HG02763 (cell line): ENCODE data around the gene BCKDK.
"Not testable (repeated sequence)": the region's sequence is repeated elsewhere in the genome, so short reads cannot be mapped to it uniquely, and the experiment has no call there.

ENCODE experiments used
- ATAC-seq: cut with Tn5 transposase; IDR thresholded peaks from one replicate; pipeline ENCODE4 v1.9.1; 2021; ENCODE audit warnings: mild to moderate bottlenecking, moderate library complexity; ENCODE audit not compliant: unreplicated experiment

The BCKDK gene

DNA sequence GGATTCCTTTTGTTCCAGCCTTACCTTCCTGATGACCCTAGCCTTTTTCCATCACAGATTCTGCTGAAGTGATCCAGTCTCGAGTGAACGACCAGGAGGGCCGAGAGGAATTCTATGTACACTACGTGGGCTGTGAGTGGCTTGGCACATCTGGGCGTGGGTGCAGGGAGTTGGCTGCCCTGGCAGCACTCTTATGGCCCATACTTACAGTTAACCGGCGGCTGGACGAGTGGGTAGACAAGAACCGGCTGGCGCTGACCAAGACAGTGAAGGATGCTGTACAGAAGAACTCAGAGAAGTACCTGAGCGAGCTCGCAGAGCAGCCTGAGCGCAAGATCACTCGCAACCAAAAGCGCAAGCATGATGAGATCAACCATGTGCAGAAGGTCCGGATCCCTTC is 11.9 kb downstream of the BCKDK start:
- no peak for ATAC-seq

DNA sequence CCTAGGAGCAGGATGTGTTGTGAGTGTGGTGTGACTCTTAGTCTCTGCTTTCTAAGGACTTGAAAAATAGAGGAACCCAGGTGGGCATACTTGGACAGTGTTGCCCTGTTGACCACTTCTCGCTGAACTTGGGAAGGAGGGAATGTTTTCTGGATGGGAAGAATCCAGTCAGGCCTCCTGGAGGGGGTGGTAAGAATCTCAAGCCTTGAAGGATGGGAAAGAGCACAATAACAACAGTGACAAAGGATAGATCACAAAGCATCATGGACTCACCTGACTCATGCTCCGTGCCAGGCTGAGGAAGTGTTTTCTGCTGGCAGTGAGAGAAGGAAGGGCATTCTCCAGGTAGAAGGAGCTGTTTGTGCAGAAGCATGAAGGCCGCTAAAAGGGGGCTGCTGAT is 17.7 kb downstream of the BCKDK start:
- no peak for ATAC-seq

DNA sequence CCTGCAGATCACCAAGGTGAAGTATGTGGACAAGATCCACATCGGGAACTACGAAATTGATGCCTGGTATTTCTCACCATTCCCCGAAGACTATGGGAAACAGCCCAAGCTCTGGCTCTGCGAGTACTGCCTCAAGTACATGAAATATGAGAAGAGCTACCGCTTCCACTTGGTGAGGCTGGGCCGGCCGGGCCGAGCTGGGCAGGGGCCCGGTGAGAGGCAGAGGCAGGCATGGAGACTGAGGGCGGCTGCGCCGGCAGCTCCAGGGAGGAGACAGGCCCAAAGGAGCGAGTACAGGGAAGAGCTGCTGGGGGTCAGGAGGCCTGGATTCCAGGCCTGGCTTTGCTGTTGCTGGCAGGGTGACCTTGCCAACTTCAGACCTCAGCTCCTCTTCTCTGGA is 19.0 kb downstream of the BCKDK start:
- ATAC-seq: no peak

DNA sequence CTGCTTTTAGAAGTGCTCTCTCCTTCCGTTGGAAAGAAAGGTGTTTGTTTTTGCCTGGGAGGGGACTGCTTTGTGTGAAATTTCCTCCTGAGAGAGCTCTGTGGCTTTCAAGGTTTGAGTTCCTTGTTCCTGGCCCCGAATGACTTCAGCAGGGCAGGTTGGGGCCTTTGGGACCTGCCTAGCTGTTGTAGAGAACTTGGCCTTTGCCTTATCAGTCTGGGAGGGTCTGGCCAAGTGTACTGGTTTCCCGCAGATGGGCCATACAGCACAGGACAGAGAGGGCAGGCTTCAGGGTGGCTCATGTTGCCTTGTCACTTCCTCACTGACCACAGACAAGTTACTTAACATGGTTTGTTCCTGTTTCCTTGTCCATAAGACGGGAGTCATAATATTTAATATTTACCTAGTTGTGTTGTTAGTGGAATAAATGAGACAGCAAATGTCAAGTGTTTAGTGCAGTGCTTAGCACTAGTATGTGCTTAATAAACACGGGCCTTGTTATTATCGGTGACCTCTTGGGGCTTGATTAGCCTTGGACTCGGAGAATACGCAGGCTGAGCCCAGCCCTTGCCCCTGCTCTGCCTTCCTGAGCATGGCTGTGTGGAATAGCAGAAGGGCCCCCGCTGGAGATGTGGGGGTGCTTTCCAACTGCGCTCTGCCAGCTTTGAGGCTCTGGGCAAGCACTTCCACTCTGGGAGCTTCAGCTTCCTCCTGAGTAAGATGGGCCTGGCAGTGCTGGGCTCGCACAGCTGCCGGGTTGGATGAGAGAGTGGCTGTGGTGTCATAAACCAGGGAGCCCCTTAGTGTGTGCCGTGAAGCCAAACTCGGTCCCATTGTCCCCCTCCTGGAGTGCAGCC is 20.8 kb downstream of the BCKDK start:
- no peak for ATAC-seq

DNA sequence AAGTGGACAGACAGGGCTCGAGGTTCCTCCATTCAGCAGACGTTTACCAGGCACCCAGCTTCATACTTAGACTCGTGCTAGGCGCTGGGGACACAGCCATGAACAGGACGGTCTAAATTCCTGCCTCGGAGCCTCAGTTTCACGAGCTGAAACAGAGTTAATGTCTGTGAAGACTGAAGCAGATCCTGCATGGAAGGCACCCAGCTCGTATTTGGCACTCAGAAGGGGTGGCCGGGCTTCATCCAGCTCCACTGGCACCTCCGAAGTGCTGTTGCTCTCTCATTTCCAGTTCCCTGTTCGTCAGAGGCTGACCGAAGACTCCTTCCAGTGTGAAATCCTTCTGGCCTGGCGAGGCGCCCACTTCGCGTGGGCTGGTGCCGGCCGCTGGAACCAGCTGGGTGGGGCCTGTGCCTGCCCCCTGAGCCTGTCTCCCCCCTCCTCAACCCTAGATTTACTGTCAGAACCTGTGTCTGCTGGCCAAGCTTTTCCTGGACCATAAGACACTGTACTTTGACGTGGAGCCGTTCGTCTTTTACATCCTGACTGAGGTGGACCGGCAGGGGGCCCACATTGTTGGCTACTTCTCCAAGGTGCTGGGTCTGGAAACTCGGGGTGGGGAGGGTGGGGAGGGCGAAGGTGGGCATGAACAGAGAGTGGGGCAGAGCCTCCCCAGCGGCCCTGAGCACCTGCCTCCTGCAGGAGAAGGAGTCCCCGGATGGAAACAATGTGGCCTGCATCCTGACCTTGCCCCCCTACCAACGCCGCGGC is 21.6 kb downstream of the BCKDK start:
- ATAC-seq: no peak

DNA sequence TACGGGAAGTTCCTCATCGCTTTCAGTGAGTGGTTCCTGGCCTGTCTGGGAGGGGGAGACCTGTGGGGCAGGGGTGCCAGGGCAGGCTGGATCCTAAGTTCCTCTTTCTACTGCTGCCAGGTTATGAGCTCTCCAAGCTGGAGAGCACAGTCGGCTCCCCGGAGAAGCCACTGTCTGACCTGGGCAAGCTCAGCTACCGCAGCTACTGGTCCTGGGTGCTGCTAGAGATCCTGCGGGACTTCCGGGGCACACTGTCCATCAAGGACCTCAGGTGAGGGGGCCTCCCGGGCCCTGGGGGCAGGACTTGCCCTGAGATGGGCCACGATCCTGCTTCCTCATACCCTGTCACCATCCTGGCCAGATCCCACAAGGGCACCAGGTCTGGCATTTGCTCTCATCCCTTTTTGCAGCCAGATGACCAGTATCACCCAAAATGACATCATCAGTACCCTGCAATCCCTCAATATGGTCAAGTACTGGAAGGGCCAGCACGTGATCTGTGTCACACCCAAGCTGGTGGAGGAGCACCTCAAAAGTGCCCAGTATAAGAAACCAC is 22.2 kb downstream of the BCKDK start:
- ATAC-seq: no peak

DNA sequence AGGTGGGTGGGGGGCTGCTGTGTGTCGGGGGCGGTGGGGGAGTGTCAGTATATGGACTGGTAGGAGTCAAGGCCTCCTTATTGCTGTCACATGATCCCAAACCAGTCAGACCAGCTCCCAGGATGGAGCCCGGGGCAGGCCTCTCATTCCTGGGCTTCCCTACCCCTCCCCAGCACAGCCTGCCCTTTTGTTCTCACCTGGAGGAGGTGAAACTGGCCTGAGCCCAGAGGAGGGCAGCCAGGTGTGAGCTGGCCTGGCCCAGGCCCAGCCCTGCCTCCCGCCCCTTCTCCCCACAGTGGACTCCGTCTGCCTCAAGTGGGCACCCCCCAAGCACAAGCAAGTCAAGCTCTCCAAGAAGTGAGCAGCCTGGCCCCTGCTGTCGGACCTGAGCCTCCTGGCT is 22.7 kb downstream of the BCKDK start:
- ATAC-seq: no peak

DNA sequence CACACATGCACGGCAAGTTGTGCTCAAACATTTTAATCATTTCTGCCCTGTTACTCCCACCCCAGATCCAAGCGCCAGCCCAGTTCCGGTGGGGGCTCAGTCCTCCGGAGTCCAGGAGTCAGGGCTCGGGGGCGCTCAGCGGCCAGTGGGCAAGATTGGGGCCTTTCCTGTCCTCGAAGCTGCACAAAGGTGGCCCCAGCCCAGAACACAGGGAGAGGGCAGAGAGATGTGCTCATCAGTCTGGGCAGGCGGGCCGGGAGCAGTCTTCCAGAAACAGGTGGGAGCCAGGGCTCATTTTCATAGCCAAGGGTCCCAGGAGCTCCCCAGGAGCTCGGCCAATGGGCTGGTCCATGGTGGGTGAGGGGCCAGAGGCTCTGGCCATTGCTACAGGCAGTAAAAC is 23.2 kb downstream of the BCKDK start:
- no peak for ATAC-seq

DNA sequence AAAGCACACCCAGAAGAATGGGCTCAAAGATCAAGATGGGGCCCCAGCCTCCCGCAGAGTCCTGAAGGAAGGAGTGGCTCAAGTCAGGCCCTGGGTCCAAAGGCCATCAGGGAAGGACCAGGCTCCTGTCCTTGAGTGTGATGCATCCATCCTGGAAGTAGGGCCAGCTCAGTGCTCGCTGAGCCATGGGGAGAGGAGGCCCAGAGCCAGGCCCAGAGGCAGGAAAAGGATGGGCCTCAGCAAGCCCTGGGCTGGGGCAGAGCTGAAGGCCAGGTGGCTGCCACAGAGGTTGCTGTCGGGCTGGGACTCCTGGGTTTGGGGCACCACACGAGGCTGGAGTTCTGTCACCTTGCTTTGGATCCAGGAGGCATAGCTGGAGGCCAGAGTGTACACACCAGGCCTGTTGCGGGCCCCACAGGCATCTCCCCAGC is 23.7 kb downstream of the BCKDK start:
- no peak for ATAC-seq

DNA sequence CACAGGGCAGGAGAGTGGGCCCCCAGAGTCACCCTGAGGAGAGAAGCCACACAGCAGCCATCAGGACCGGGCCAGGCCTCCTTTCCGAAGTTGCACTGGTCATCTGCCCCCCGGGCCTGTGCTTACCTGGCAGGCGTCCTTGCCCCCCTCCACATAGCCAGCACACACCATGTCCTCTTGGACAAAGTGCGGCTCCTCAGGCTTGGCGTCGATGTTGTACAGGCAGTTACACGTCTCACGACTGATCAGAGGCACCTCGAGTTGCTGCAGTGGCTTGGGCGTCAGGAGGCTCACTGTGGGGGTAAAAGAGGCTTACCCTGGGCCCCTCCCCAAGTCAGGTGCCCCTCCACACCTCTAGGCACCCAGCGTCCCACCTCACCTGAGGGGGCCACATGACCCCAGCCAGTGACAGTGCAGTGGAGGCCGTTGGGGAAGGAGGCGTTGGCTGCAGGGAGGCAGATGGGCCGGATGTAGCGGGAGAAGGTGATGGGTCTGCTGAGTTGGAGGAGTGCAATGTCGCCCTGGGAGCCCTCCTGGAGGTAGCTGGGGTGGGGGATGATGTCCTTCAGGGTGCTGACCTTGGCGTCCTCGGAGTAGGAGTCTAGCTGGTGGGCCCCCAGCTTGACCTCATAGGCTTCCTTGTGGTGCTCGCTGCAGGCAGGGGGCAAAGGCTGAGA is 24.3 kb downstream of the BCKDK start:
- ATAC-seq: no peak

DNA sequence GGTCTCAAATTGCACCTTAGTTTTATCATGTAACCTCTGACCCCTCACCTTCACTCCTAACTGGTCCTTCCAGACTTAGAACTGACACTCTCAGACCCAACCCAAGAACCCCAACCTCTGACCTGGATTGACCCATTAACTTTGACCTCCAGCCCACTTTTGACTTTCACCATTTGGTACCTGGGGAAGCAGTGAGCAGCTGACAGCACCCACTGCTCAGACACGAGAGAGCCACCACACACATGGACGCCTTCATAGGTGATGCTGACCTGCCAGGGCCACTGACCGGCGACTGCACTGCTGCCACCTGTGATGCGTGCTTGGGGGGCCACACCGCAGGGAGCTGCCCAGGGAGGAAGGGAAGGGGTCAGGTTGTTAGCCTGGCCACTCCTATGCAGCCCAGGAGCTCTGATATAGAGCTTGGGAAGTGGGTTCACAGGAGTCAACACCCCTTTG is 24.9 kb downstream of the BCKDK start:
- ATAC-seq: no peak

DNA sequence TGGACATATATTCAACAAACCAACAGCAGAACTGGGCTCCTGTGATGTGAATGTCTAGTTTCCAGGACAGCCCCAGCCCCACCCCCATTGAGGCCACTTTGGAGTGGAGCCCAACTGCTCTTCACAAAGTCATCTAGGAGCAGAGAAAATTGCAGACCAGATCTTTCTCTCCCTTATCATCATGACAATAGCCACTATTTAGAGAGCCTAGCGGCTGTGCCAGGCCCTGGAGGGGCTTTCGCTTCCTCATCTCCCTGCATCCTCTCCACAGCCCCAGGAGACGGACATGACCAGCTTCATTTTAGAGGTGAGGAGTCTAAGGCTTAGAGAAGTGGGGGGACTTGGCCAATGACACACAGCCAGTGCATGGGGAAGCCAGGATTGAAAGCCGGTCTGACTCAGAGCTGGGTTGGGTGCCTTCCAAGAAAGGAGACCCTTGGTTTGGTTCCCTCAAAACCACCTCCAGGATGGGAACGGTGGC is 25.9 kb downstream of the BCKDK start:
- no peak for ATAC-seq

DNA sequence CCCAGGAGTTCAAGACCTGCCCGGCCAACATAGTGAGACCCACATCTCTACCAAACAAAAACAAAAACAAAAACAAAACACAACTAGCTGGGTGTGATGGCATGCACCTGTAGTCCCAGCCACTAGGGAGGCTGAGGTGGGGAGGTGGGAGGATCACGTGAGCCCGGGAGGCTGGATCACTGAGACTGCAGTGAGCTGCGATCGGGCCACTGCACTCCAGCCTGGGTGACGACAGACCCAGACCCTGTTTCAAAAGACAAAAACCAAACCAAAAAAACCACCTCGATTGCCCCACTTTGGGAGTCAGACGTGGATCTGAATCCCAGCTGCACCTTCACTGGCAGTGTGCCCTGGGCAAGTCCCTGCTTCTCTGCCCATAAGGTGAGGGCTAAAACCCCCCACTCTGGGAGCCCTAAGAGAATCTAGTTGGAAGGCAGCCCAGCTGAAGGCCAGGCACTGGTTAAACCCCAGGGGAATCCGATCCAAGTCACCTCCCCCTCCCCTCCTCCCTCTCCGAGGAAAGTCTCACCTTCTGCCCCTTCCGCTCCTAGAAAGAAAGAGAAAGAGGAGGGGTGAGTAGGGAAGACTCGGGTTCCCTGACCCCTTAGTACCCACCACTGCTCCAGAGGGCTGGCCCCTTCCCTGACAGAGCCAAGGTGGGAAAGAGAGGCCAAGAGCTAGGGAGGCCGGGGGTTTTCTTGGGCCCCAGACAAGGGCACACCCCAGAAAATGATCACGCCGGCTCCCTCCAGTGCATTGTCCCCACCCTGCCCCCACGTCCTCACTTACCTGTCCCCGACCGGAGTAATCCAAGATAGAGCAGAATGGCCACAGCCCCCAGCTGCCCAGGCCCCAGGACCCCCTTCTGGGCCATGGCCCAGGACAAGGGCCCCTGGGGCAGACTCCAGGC is 26.7 kb downstream of the BCKDK start:
- ATAC-seq: no peak

DNA sequence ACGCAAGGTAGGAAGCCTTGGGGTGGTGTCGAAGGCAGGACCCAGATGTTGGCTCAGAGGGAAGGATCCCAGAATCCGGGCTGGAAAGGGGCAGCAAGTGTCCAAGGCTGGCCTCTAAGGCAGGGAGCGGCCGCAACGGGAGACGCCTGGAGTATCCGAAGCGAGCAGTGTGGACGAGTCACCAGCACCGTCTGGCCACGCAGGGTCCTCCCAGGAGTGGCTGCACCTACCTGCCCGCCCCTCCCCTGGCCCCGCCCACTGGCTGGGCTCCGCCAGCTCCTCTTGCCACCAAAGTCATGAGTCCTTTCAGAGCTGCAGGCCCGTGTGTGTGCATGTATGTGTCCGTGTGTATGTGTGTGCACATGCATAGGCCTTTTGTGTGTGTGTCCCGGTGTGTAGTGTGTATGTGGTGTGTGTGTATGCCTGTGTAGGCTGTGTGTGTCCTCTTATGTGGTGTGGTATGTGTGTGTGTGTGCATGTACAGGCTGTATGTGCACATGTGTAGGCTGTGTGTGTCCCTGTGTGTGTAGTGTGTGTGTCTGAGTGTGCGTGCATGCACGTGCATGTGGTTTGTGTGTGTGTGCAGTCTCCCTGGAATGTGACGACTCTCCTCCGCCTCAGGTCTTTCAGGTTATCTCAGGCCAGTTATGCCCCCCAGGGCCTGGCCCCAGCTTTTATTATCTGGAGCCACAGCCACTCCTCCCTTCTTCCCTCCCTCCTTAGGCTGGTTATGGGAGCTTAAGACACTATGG is 27.5 kb downstream of the BCKDK start, which contains the start of gene PRSS8:
TSS of gene PRSS8 (minus strand) at position 193 of the 752 bp plus-strand sequence. CDS start 229 bp downstream, outside the sequence.
- no peak for ATAC-seq

DNA sequence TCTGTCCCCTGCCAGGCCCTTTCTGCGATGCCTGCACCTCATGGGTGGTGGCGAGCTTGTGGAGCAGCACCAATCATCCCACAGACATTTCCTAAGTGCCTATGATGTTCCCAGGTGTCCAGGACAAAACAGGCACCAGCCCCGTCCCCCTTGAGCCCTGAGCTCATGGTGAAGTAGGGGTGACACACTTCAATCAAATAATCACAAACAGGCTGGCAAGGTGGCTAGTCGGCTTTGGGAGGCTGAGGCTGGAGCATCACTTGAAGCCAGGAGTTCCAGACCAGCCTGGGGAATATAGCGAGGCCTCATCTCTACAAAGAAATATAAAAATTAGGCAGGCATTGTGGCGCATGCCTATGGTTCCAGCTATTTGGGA is 28.1 kb downstream of the BCKDK start:
- ATAC-seq: no peak

DNA sequence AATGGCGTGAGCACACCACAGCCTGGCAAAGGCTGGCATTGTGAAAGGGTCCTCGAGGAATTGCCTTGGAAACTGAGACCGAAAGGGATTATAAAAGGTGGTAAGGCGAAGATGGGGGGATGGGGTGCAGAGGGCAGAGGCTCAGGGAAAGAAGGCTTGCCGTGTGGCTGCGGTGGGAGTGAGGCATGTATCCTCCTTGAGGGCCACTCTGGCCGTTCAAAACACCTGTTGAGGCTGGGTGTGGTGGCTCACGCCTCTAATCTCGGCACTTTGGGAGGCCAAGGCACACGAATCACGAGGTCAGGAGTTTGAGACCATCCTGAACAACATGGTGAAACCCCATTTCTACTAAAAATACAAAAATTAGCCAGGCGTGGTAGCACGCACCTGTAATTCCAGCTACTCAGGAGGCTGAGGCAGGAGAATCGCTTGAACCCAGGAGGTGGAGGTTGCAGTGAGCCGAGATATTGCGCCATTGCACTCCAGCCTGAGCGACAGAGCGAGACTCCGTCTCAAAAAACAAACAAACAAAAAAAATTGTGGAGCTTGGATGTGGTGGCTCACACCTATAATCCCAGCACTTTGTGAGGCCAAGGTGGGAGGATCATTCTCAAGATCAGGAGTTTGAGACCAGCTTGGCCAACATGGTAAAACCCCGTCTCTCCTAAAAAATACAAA is 28.8 kb downstream of the BCKDK start:
- not testable (repeated sequence) for ATAC-seq

DNA sequence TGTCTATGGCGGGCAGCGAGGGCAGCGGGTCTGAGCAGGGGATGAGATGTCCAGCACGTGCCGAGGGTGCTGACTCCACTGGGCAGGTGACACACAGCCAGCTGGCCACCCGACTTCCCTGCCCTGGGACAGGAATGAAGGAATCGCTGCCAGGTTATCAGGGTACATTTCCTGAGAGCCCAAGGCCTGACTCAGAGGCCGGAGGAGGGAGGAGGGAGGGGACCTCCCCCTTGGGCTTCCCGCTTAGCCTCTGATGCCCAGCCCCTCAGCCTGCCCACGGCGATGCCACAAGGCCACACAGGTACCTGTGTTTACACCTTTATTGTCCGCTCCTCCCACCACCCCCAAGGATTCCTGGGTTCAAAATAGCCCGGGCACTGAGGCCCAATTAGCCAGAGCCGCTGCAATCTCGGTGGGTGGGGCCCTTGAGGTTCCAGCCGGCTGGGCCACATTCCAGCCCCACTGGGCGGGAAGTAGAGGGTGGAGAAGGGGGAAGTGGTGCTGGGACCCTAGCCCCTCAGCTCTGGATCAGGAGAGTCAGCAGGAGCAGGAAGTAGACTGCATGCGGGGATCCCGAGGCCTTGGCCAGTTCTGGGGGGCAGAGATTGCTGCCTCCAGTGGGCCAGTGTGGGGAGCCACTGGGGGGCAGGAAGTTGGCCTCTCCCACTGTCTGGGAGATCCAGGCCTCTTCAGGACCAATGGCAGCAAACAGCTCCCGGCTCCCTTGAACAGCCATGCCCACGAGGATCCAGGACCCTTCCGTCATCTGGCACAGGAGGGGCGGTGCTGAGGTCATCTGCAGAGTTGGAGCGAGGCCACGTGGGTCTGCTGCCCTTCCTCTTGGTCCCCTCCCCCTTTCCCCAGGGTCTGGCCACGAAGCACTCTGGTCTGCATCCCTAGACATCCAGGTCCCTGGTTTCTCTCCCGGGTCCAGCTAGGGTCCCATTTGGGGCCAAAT is 30.7 kb downstream of the BCKDK start:
- no peak for ATAC-seq

DNA sequence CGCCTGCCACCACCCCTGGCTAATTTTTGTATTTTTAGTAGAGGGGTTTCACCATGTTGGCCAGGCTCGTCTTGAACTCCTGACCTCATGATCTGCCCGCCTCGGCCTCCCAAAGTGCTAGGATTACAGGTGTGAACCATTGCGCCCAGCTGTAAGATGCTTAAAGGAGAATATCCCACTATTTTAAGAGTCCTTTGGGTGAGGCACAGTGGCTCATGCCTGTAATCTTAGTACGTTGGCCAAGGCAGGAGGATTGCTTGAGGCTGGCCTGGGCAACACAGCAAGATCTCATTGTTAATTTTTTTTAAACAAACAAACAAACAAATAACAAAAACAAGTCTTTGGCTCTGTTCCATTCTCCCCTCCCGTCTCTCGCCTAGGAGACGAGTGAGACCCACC is 32.9 kb downstream of the BCKDK start:
- ATAC-seq: not testable (repeated sequence)
